Mammary epithelial cell (primary cell): ENCODE results near the gene TIMM44.

ENCODE experiments used
- EZH2 ChIP-seq: IDR thresholded peaks from 2 replicates; pipeline ENCODE4 v1.6.1; 2012; ENCODE audit warnings: low read length, inconsistent platforms, borderline replicate concordance
- TF ChIP-seq, protein P1 (sequence below), 2 donors: IDR thresholded peaks in 1 of 2; conservative IDR thresholded peaks in 1 of 2; 2 replicates each; pipeline ENCODE4 v1.5.1; 2011 to 2012; ENCODE audit warnings: inconsistent platforms in 2 of 2, low read length in 2 of 2, mild to moderate bottlenecking in 2 of 2, control low read depth in 1 of 2, low read depth in 1 of 2; ENCODE audit not compliant: insufficient read depth in 1 of 2; ENCODE audit errors: extremely low read depth in 1 of 2

GRCh38 chr19:7983995-7984837 is 40.8 kb upstream of the TIMM44 start:
- TF ChIP-seq, protein P1, sequence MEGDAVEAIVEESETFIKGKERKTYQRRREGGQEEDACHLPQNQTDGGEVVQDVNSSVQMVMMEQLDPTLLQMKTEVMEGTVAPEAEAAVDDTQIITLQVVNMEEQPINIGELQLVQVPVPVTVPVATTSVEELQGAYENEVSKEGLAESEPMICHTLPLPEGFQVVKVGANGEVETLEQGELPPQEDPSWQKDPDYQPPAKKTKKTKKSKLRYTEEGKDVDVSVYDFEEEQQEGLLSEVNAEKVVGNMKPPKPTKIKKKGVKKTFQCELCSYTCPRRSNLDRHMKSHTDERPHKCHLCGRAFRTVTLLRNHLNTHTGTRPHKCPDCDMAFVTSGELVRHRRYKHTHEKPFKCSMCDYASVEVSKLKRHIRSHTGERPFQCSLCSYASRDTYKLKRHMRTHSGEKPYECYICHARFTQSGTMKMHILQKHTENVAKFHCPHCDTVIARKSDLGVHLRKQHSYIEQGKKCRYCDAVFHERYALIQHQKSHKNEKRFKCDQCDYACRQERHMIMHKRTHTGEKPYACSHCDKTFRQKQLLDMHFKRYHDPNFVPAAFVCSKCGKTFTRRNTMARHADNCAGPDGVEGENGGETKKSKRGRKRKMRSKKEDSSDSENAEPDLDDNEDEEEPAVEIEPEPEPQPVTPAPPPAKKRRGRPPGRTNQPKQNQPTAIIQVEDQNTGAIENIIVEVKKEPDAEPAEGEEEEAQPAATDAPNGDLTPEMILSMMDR (conservative IDR thresholded peaks at IDR 0.05 in 1 of 2, IDR thresholded peaks at IDR 0.05 in 1 of 2; ENCODE audit: extremely low read depth in 1 of 2, insufficient read depth in 1 of 2, low read depth in 1 of 2, low read length in 2 of 2): no peak
- no peak for TF ChIP-seq EZH2
